Measurements from ENCODE around the gene KCNN3.

DNA sequence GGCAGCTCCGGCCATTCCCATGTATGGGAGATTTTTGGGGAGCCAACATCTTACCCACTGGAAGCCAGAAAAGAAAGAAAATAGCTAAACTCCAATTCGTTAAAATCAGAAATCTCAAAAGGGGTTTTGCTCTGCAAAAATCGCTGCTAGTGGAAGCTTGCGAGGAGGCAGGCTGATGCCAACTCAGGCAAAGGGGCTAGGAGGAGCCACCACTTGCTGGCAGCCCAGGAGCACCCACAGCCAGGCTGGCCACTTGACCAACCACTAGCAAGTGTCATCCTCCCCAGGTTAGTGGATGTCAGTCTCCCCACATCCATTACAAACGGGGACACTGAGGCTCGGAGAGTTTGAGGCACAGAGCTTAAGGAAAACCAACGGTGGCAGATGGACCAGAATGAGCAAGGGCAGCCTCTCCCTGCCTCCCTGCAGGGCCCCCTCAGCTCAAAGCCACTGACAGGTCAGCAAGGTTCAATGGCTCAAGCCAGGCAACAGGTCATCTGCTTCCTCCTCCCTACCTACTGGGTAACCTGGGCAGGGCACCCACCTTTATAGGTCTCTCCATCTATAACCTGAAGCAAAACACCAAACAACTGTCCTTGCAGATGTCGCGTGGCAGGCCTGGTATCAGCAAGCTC is 10.8 kb downstream of the KCNN3 start:
- TF ChIP-seq, protein P1, sequence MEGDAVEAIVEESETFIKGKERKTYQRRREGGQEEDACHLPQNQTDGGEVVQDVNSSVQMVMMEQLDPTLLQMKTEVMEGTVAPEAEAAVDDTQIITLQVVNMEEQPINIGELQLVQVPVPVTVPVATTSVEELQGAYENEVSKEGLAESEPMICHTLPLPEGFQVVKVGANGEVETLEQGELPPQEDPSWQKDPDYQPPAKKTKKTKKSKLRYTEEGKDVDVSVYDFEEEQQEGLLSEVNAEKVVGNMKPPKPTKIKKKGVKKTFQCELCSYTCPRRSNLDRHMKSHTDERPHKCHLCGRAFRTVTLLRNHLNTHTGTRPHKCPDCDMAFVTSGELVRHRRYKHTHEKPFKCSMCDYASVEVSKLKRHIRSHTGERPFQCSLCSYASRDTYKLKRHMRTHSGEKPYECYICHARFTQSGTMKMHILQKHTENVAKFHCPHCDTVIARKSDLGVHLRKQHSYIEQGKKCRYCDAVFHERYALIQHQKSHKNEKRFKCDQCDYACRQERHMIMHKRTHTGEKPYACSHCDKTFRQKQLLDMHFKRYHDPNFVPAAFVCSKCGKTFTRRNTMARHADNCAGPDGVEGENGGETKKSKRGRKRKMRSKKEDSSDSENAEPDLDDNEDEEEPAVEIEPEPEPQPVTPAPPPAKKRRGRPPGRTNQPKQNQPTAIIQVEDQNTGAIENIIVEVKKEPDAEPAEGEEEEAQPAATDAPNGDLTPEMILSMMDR (IDR thresholded peaks at IDR 0.05; ENCODE audit: low read depth, low read length) = no peak
- TF ChIP-seq POLR2A (IDR thresholded peaks at IDR 0.05; ENCODE audit: extremely low read depth, insufficient read length) (no peak), MYC (IDR thresholded peaks at IDR 0.05; ENCODE audit: low read depth, low read length) (no peak)
- TF ChIP-seq, protein P2, sequence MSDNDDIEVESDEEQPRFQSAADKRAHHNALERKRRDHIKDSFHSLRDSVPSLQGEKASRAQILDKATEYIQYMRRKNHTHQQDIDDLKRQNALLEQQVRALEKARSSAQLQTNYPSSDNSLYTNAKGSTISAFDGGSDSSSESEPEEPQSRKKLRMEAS (IDR thresholded peaks at IDR 0.05; ENCODE audit: low read depth, low read length) = no peak
